NCI-H146 (cell line): Measurements from ENCODE around the gene LRRC66.

Experiments
- DNase-seq: peaks from one replicate; lab custom pipeline; 2025; lab: John Stamatoyannopoulos, UW

Gene LRRC66

GRCh38 chr4:52010986-52011385, 9.2 kb downstream of the LRRC66 start:
- DNase-seq: no peak

GRCh38 chr4:52006887-52007286, 13.3 kb downstream of the LRRC66 start:
- DNase-seq: no peak

- DNase-seq: no peak
These were observed 14.4 kb downstream of the LRRC66 start for GRCh38 chr4:52005604-52006273.

GRCh38 chr4:52004414-52004813, 15.7 kb downstream of the LRRC66 start:
- DNase-seq: no peak

DNA sequence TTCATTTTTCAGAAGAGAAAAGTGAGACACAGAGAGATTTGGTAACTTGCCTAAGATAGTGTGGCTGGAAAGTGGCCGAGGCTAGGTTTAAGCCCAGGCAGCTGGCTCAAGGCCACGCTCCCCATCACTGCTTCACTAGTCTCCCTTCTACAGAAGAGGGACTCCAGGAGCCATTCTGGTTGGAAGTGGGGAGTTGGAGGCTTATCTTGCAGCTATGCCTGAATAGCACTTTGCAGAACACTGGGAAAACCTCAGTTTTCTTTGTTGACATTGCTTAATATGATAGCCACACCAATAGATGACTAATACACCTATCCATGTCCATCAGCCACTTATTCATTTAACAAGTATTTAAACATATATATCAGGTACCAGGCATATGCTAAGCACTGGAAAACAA, 18.5 kb downstream of the LRRC66 start:
- no peak for DNase-seq

DNA sequence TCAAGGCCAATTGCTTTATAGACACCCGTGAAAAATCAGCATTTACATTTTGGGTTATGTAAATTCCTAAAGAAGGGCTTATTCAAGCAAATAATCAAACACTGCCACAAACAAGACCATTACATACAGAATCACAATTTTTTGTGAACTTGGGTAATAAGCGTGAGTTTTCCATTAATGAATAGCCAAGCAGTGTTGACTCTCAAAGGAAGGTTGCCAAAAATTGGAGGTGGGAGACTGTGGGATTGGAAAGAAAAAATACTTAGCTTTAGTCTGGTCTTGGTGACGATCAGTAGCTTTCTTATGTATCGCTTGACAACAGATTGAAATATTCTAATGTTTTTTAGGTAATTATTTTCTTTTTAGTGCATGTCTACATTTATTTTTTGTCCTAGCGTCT, 20.9 kb downstream of the LRRC66 start:
- no peak for DNase-seq

DNA sequence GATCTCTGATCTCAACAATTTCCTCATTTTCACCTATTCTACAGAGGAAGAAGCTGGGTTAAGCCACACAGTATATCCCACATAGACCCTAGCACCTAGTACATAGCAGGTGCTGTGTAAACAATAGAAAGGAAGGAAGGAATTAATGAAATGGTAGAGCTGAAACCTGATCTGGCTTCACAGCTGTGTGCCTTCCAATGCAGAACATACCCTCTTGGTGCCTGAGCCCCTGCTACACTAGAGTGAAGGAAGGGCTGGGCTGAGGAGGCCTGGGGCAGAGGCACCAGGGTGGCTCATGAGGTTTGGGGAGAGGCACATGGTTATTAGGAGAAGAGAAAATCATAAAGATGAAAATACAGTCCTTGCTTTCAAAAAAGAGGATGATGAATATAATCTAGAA, 21.3 kb downstream of the LRRC66 start:
- no peak for DNase-seq

DNA sequence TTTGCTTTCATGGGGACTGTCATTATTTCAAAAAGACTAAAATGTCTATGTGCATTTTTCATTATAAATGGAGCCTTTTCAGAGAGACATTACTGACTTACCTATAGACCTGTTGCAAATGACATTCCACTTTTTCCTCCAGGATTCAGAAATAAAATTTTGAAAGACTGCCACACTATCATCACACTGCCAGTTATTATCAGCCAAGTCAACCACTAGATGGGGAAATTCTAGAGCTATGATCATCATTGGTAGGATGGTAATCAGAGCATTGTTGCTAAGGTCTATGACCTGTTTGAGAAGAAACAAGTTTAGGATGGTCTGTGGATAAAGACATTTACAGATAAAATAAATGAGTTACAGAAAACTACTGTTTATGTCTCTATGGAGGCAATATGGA, 22.5 kb downstream of the LRRC66 start:
- no peak for DNase-seq

DNA sequence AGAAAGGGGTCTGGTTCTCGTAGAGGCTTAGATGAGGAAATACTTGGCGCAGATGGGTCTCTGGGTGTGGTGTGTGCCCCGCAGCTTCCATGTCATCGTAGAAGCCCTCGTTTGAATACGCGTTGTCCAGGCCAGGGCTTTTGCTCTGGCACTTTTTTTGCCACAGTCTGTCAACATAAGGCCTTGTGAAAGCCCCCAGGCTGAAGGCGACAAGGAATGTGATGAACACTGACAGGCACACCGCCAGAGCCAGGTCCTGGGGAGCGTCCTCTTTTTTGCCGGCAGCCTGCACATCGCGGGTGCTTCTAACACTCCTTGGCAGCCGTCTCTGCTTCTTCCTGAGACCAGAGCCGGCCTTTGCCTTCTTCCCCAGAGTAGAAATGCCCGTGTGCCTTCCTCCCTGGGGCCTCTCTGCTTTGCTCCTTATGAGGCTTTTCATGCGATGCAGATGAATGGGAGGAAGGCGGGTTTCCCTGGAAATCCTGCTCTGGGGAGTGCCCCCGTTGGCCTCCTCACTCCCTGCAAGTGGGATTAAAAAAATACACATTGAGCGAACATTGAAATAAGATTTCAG, 24.4 kb downstream of the LRRC66 start:
- no peak for DNase-seq

DNA sequence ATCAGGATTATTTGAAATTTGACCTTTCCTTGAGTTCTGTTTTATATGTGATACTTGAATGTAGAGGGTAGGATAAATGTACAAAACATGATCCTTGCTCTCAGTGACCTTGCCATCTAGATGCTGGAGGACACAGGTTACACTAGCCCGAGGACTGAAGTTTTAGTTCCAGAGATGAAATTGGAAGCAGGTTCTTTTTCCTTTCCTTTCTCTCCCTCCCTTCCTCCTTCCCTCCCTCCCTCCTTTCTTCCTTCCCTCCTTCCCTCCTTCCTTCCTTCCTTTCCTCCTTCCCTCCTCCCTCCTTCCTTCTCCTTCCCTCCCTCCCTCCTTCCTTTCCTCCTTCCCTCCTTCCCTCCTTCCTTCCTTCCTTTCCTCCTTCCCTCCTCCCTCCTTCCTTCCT, 54.3 kb downstream of the LRRC66 start:
- DNase-seq: no peak

DNA sequence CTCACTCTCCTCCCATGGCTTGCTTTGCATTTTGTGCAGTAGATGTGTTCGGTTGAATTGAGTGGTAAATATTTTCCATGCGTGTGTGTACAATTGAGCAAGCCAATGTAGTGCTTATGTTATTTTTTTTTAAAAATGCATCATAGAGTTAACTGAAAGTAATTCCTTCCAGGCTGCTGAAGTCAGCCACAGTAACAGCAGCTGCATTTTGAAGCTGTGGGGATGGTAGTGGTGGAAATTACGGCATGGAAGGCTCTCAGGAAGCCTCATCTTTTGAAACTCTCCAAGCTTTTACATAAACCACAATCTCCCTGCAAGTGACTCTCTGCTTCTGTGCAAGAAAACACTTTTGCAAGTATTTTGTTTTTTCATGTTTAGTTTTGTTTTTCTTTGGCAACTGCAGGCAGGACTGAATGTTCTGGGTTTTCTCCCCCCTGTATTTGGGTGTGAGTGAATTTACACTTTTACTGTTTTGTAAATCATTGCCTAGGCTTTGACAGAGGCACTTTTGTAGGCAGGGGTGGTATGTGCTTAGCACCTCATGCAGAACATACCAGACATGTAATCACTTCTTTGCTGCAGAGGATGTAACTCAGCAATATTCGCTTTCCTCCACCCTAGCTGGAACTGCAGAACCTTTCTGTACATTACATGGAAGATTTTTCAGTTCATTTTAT, 56.2 kb downstream of the LRRC66 start:
- DNase-seq: no peak

GRCh38 chr4:51960486-51960885, 59.7 kb downstream of the LRRC66 start:
- no peak for DNase-seq

- DNase-seq: no peak
These were observed 61.8 kb downstream of the LRRC66 start for GRCh38 chr4:51958199-51958968.
